ENCODE measurements around the gene TSHZ1. TPM values are rescaled to one million over a fixed set of nuclear protein-coding genes. Genes with fewer than 3 reads are reported as not detected.

TSHZ1 gene
- total and polyA plus RNA-seq, 4 donors = 4.2 to 6.6 (median 5.6) TPM

DNA sequence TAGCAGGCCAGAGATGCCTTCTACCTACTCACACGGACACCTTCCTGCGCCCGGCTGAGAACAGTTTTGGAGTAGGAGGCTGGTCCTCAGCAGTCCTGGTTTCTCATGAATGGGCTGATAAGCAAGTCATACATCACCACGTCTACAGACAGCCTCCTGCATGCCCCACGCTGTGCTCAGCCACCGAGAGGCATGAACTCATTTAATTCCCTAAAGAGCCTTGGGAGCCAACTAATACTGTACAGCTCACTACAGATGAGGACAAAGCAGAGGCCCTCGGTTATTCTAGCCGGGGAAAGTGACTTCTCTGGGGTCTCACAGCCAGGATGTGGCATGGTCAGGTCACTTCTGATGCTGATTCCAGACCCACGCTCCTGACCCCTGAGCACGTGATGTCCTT, 105.6 kb downstream of the TSHZ1 start:
- 88% methylated on average over 10 of the region's 10 CpGs for WGBS
- Histone ChIP-seq H3K4me3 (ENCODE audit: low read depth in 1 of 3, low read length in 3 of 3) (no peak overlapping the region), H3K27me3 (ENCODE audit: control insufficient read depth in 4 of 4, insufficient read depth in 4 of 4, low read length in 3 of 4) (no peaks in the 10 kb centered on the region), H3K9ac (ENCODE audit: low read depth in 1 of 2, low read length in 2 of 2) (no peak overlapping the region), H3K9me3 (ENCODE audit: control insufficient read depth in 4 of 4, low read length in 3 of 4) (no peaks in the 10 kb centered on the region), H3K4me1 (ENCODE audit: control insufficient read depth in 4 of 4, insufficient read depth in 4 of 4, low read length in 3 of 4) (peaks cover 0 to 14% (median 2%) of the 10 kb centered on the region in 4 donors), H3K27ac (ENCODE audit: low read depth in 1 of 2, low read length in 2 of 2) (no peak overlapping the region), H3K36me3 (ENCODE audit: control insufficient read depth in 4 of 4, insufficient read depth in 3 of 4, low read depth in 1 of 4, low read length in 3 of 4) (no peaks in the 10 kb centered on the region)
- DNase-seq (ENCODE audit: low spot score) = no peak
- no peak for TF ChIP-seq JUND (IDR thresholded peaks at IDR 0.05)
- TF ChIP-seq GABPA (IDR thresholded peaks at IDR 0.05 in 1 of 2, conservative IDR thresholded peaks at IDR 0.05 in 1 of 2) = no peak
- TF ChIP-seq, protein P1, sequence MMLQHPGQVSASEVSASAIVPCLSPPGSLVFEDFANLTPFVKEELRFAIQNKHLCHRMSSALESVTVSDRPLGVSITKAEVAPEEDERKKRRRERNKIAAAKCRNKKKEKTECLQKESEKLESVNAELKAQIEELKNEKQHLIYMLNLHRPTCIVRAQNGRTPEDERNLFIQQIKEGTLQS (IDR thresholded peaks at IDR 0.05) = no peak
- TF ChIP-seq RAD21 (IDR thresholded peaks at IDR 0.05) = no peak
- no peak for TF ChIP-seq NR2F2 (IDR thresholded peaks at IDR 0.05)
- TF ChIP-seq EGR1 (IDR thresholded peaks at IDR 0.05; ENCODE audit: low read depth in 2 of 2) = no peak
- no peak for TF ChIP-seq SP1 (IDR thresholded peaks at IDR 0.05)

DNA sequence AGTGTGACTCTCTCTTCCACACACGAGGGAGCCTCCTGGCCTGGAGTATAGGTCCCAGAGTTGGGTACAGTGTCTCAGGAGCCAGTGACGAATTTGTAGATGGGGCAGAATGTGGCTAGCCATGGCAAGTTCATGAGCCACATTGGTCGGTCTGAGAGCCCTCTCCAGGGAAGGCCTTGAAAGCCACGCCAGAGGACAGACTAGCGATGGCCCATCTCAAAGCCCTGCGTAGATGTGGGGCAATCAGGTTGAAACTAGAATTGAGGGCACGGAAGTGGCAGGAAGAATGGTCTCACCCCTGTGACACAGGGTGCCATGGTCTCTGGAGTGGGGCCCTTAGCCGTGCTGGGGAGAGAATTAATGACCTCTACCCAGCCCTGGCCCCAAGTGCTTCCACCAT, 106.2 kb downstream of the TSHZ1 start:
- TF ChIP-seq GABPA (IDR thresholded peaks at IDR 0.05 in 1 of 2, conservative IDR thresholded peaks at IDR 0.05 in 1 of 2) = no peak
- no peaks in the 10 kb centered on the region for H3K27me3 ChIP-seq (ENCODE audit: control insufficient read depth in 4 of 4, insufficient read depth in 4 of 4, low read length in 3 of 4)
- no peak overlapping the region for H3K9ac ChIP-seq (ENCODE audit: low read depth in 1 of 2, low read length in 2 of 2)
- no peaks in the 10 kb centered on the region for H3K36me3 ChIP-seq (ENCODE audit: control insufficient read depth in 4 of 4, insufficient read depth in 3 of 4, low read depth in 1 of 4, low read length in 3 of 4)
- H3K9me3 ChIP-seq (ENCODE audit: control insufficient read depth in 4 of 4, low read length in 3 of 4) = no peaks in the 10 kb centered on the region
- DNase-seq (ENCODE audit: low spot score) = no peak
- H3K4me3 ChIP-seq (ENCODE audit: low read depth in 1 of 3, low read length in 3 of 3) = no peak overlapping the region
- 95% methylated on average over 8 of the region's 8 CpGs for WGBS
- H3K4me1 ChIP-seq (ENCODE audit: control insufficient read depth in 4 of 4, insufficient read depth in 4 of 4, low read length in 3 of 4) = peaks cover 0 to 14% (median 2%) of the 10 kb centered on the region in 4 donors
- H3K27ac ChIP-seq (ENCODE audit: low read depth in 1 of 2, low read length in 2 of 2) = no peak overlapping the region

DNA sequence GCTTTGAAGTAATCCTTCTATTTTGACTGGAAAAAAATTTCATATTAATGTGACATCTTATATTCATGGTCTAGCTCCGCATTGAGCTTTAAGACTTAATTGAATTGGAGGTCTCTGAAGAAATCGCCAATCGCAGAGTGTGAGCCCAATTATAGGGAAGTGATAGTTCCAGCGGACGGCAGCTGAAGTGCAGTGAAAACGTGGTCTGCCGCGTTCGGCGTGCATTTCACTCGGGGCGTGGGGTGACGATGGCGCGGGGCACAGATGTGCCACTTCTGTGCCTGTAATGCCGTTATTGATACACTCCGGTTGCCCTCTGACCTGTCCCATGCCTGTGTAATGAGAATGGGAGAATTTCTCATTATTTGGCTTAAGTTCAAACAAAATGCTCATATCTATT, 106.7 kb downstream of the TSHZ1 start:
- Histone ChIP-seq H3K9ac (ENCODE audit: low read depth in 1 of 2, low read length in 2 of 2) (no peak overlapping the region), H3K27me3 (ENCODE audit: control insufficient read depth in 4 of 4, insufficient read depth in 4 of 4, low read length in 3 of 4) (no peaks in the 10 kb centered on the region), H3K4me1 (ENCODE audit: control insufficient read depth in 4 of 4, insufficient read depth in 4 of 4, low read length in 3 of 4) (peaks cover 0 to 14% (median 2%) of the 10 kb centered on the region in 4 donors), H3K9me3 (ENCODE audit: control insufficient read depth in 4 of 4, low read length in 3 of 4) (no peaks in the 10 kb centered on the region), H3K27ac (ENCODE audit: low read depth in 1 of 2, low read length in 2 of 2) (no peak overlapping the region), H3K36me3 (ENCODE audit: control insufficient read depth in 4 of 4, insufficient read depth in 3 of 4, low read depth in 1 of 4, low read length in 3 of 4) (no peaks in the 10 kb centered on the region), H3K4me3 (ENCODE audit: low read depth in 1 of 3, low read length in 3 of 3) (no peak overlapping the region)
- no peak for DNase-seq (ENCODE audit: low spot score)
- 93% methylated on average over 17 of the region's 17 CpGs for WGBS
- TF ChIP-seq SP1 (IDR thresholded peaks at IDR 0.05) (no peak), FOXA1 (IDR thresholded peaks at IDR 0.05) (no peak), JUND (IDR thresholded peaks at IDR 0.05) (no peak), FOXA2 (IDR thresholded peaks at IDR 0.05) (no peak)
- TF ChIP-seq, protein P2, sequence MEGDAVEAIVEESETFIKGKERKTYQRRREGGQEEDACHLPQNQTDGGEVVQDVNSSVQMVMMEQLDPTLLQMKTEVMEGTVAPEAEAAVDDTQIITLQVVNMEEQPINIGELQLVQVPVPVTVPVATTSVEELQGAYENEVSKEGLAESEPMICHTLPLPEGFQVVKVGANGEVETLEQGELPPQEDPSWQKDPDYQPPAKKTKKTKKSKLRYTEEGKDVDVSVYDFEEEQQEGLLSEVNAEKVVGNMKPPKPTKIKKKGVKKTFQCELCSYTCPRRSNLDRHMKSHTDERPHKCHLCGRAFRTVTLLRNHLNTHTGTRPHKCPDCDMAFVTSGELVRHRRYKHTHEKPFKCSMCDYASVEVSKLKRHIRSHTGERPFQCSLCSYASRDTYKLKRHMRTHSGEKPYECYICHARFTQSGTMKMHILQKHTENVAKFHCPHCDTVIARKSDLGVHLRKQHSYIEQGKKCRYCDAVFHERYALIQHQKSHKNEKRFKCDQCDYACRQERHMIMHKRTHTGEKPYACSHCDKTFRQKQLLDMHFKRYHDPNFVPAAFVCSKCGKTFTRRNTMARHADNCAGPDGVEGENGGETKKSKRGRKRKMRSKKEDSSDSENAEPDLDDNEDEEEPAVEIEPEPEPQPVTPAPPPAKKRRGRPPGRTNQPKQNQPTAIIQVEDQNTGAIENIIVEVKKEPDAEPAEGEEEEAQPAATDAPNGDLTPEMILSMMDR (IDR thresholded peaks at IDR 0.05; ENCODE audit: low read depth, low read length, missing input control) = no peak

DNA sequence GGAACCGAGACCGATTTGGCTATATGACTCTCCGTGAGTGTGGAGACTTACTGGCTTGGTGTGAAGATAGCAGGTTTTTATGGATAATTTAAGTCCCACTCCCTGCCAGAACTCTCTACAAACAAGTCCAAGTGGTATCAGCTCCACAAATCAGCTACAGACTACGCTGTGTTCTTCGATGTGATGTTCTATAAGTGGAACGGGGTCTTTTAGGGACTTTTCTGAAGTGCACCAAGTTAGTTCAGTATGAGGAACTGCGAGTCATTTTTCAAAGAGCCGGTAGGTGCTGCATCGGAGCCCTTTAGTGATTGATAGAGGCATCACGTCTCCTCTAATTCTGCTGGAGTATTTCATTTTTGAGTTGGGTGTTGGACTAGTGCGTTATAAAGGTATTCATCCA, 107.1 kb downstream of the TSHZ1 start:
- H3K9ac ChIP-seq (ENCODE audit: low read depth in 1 of 2, low read length in 2 of 2) = no peak overlapping the region
- DNase-seq (ENCODE audit: low spot score) = no peak
- peaks cover 0 to 14% (median 2%) of the 10 kb centered on the region in 4 donors for H3K4me1 ChIP-seq (ENCODE audit: control insufficient read depth in 4 of 4, insufficient read depth in 4 of 4, low read length in 3 of 4)
- no peak overlapping the region for H3K4me3 ChIP-seq (ENCODE audit: low read depth in 1 of 3, low read length in 3 of 3)
- 94% methylated on average over 11 of the region's 11 CpGs for WGBS
- no peaks in the 10 kb centered on the region for H3K9me3 ChIP-seq (ENCODE audit: control insufficient read depth in 4 of 4, low read length in 3 of 4)
- no peaks in the 10 kb centered on the region for H3K36me3 ChIP-seq (ENCODE audit: control insufficient read depth in 4 of 4, insufficient read depth in 3 of 4, low read depth in 1 of 4, low read length in 3 of 4)
- H3K27ac ChIP-seq (ENCODE audit: low read depth in 1 of 2, low read length in 2 of 2) = no peak overlapping the region
- H3K27me3 ChIP-seq (ENCODE audit: control insufficient read depth in 4 of 4, insufficient read depth in 4 of 4, low read length in 3 of 4) = no peaks in the 10 kb centered on the region
- TF ChIP-seq, protein P3, sequence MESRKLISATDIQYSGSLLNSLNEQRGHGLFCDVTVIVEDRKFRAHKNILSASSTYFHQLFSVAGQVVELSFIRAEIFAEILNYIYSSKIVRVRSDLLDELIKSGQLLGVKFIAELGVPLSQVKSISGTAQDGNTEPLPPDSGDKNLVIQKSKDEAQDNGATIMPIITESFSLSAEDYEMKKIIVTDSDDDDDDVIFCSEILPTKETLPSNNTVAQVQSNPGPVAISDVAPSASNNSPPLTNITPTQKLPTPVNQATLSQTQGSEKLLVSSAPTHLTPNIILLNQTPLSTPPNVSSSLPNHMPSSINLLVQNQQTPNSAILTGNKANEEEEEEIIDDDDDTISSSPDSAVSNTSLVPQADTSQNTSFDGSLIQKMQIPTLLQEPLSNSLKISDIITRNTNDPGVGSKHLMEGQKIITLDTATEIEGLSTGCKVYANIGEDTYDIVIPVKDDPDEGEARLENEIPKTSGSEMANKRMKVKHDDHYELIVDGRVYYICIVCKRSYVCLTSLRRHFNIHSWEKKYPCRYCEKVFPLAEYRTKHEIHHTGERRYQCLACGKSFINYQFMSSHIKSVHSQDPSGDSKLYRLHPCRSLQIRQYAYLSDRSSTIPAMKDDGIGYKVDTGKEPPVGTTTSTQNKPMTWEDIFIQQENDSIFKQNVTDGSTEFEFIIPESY (IDR thresholded peaks at IDR 0.05) = no peak
- TF ChIP-seq YY1 (IDR thresholded peaks at IDR 0.05) = no peak
- TF ChIP-seq, protein P4, sequence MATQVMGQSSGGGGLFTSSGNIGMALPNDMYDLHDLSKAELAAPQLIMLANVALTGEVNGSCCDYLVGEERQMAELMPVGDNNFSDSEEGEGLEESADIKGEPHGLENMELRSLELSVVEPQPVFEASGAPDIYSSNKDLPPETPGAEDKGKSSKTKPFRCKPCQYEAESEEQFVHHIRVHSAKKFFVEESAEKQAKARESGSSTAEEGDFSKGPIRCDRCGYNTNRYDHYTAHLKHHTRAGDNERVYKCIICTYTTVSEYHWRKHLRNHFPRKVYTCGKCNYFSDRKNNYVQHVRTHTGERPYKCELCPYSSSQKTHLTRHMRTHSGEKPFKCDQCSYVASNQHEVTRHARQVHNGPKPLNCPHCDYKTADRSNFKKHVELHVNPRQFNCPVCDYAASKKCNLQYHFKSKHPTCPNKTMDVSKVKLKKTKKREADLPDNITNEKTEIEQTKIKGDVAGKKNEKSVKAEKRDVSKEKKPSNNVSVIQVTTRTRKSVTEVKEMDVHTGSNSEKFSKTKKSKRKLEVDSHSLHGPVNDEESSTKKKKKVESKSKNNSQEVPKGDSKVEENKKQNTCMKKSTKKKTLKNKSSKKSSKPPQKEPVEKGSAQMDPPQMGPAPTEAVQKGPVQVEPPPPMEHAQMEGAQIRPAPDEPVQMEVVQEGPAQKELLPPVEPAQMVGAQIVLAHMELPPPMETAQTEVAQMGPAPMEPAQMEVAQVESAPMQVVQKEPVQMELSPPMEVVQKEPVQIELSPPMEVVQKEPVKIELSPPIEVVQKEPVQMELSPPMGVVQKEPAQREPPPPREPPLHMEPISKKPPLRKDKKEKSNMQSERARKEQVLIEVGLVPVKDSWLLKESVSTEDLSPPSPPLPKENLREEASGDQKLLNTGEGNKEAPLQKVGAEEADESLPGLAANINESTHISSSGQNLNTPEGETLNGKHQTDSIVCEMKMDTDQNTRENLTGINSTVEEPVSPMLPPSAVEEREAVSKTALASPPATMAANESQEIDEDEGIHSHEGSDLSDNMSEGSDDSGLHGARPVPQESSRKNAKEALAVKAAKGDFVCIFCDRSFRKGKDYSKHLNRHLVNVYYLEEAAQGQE (IDR thresholded peaks at IDR 0.05) = no peak
- TF ChIP-seq, protein P2 (IDR thresholded peaks at IDR 0.05; ENCODE audit: low read depth, low read length, missing input control) = no peak
- TF ChIP-seq, protein P1 (IDR thresholded peaks at IDR 0.05) = no peak
